Stomach smooth muscle (tissue), 2 donors: ENCODE data around the gene TMEM220.
A peak's percentile ranks its signal among the peaks of the same experiment; 100 is the strongest.
"Not testable (repeated sequence)": the region's sequence is repeated elsewhere in the genome, so short reads cannot be mapped to it uniquely, and the experiment has no call there.

ENCODE experiments used
- H3K27ac ChIP-seq: one replicate; pipeline ENCODE4 v1.7.0; 2013; ENCODE audit warnings: mild to moderate bottlenecking, low read length, inconsistent platforms
- H3K27me3 ChIP-seq, 2 donors: one replicate each; pipeline ENCODE4 v1.7.0; 2013; ENCODE audit warnings: low read length in 2 of 2; ENCODE audit not compliant: insufficient read depth in 2 of 2, control insufficient read depth in 1 of 2
- H3K36me3 ChIP-seq, 2 donors: one replicate each; pipeline ENCODE4 v1.7.0; 2013; ENCODE audit warnings: low read length in 2 of 2; ENCODE audit not compliant: control insufficient read depth in 2 of 2, insufficient read depth in 2 of 2
- H3K4me1 ChIP-seq: one replicate; pipeline ENCODE4 v1.7.0; 2013; ENCODE audit warnings: low read length; ENCODE audit not compliant: control insufficient read depth, insufficient read depth
- H3K4me3 ChIP-seq, 2 donors: one replicate each; pipeline ENCODE4 v1.7.0; 2013; ENCODE audit warnings: low read length in 2 of 2
- H3K9ac ChIP-seq, 2 donors: one replicate each; pipeline ENCODE4 v1.7.0; 2013; ENCODE audit warnings: low read length in 2 of 2, mild to moderate bottlenecking in 1 of 2
- H3K9me3 ChIP-seq, 2 donors: one replicate each; pipeline ENCODE4 v1.7.0; 2013; ENCODE audit warnings: low read length in 2 of 2; ENCODE audit not compliant: control insufficient read depth in 2 of 2
- donor health status: healthy.
- donor health status: Pancreatic carcinoma.

Gene TMEM220

GRCh38 chr17:10698096-10698818 lies 31.6 kb downstream of the TMEM220 start:
- peak overlapping the region; percentile 93 to 98 for H3K4me3 ChIP-seq
- no peaks in the 10 kb centered on the region for H3K27me3 ChIP-seq
- H3K9me3 ChIP-seq, result no peaks in the 10 kb centered on the region
- peak overlapping the region; percentile 85 for H3K27ac ChIP-seq
- H3K4me1 ChIP-seq, result peaks cover 4% of the 10 kb centered on the region
- H3K9ac ChIP-seq, result peak overlapping the region; percentile 90 to 93
- peaks cover 0 to 11% of the 10 kb centered on the region in 2 donors for H3K36me3 ChIP-seq

GRCh38 chr17:10697092-10698081 lies 32.4 kb downstream of the TMEM220 start, which contains the start of the genes ADPRM and SCO1:
Gene ADPRM (plus strand): TSS chr17:10697594. CDS start chr17:10704927, 7,333 bp downstream.
Gene SCO1 (minus strand): TSS chr17:10697533. CDS start chr17:10697507, 26 bp downstream.
- Histone ChIP-seq H3K4me3 (peak within 1 kb of the TSS; percentile 93 to 98), H3K27ac (peak within 1 kb of the TSS; percentile 85), H3K9me3 (no peaks in the 10 kb centered on the region), H3K27me3 (no peaks in the 10 kb centered on the region), H3K9ac (peak within 1 kb of the TSS; percentile 90 to 93), H3K36me3 (peaks cover 8 to 18% of the 10 kb centered on the region in 2 donors), H3K4me1 (peaks cover 4% of the 10 kb centered on the region)

DNA sequence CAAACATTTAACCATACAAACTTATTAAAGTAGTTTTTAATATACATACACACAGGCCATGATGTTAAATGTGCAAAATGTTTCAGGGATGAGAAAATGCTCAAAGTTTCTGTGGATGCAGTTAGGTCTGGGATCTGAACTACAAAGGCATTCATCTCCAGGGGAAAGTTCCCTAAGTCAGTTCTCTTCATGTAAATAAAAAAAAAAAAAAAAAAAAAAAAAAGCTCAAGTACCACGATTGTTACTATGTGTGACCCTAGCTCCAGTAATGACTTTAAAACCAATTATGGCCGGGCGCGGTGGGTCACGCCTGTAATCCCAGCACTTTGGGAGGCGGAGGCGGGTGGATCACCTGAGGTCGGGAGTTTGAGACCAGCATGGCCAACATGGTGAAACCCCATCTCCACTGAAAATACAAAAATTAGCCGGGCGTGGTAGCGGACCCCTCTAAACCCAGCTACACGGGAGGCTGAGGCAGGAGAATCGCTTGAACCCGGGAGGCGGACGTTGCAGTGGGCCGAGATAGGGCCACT lies 33.9 kb downstream of the TMEM220 start:
- H3K9ac ChIP-seq, H3K4me1 ChIP-seq, H3K9me3 ChIP-seq, H3K27ac ChIP-seq, H3K27me3 ChIP-seq: not testable (repeated sequence)
- peaks cover 17 to 30% of the 10 kb centered on the region in 2 donors for H3K36me3 ChIP-seq
- peak overlapping the region; percentile 93 to 98 for H3K4me3 ChIP-seq

DNA sequence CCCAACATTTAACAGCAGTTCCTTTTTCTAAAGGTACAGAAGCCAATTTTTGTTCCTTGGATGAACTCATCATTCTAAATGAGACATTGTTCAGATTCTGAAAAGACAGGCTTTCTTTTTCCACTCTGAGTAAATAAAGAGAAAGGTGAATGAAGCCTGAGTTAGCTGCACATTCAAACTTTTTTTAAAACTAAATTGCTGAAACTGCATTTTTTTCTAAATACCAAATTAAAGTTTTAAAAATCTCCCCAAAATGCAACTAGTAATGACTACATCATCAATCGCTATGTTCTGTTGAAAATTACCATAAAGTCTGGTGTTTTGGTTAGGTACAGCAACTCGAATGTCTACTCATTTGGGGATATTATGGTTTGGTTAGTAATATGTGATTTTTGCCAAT lies 42.3 kb downstream of the TMEM220 start:
- H3K27ac ChIP-seq, result no peak overlapping the region
- H3K9ac ChIP-seq, result no peak overlapping the region
- H3K36me3 ChIP-seq, result peaks cover 23 to 34% of the 10 kb centered on the region in 2 donors
- no peaks in the 10 kb centered on the region for H3K9me3 ChIP-seq
- no peaks in the 10 kb centered on the region for H3K4me1 ChIP-seq
- H3K27me3 ChIP-seq, result no peaks in the 10 kb centered on the region
- no peak overlapping the region for H3K4me3 ChIP-seq

GRCh38 chr17:10683853-10684252 lies 46.0 kb downstream of the TMEM220 start:
- H3K4me3 ChIP-seq, result no peak overlapping the region
- no peaks in the 10 kb centered on the region for H3K9me3 ChIP-seq
- peaks cover 15 to 34% of the 10 kb centered on the region in 2 donors for H3K36me3 ChIP-seq
- no peak overlapping the region for H3K9ac ChIP-seq
- no peaks in the 10 kb centered on the region for H3K27me3 ChIP-seq
- no peaks in the 10 kb centered on the region for H3K4me1 ChIP-seq
- no peak overlapping the region for H3K27ac ChIP-seq

- H3K36me3 ChIP-seq, result peaks cover 20 to 42% of the 10 kb centered on the region in 2 donors
- H3K4me3 ChIP-seq, result no peak overlapping the region
- H3K9me3 ChIP-seq, result no peaks in the 10 kb centered on the region
- H3K27me3 ChIP-seq, result no peaks in the 10 kb centered on the region
- H3K9ac ChIP-seq, result no peak overlapping the region
- H3K4me1 ChIP-seq, result no peaks in the 10 kb centered on the region
- H3K27ac ChIP-seq, result no peak overlapping the region
These were observed 47.9 kb downstream of the TMEM220 start for GRCh38 chr17:10681866-10682446.

DNA sequence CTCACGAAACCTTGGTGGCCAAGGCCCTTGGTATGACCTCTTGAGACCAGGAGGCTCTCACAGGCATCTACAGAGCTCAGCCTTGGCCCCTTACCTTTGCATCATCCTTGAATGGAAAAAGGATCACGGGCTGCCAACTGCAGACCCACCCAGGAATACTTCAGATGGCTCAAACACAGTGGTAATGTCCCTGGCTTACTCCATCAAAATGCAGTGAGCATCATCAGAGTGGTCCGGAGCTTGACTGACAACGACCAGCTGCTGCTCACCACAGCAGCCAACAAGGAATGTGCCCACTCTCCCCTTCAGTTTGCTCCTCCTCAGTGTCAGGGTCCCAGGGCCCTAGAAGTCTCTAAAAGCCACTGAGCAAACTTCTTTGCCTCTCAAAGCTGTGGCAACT lies 55.1 kb downstream of the TMEM220 start:
- H3K27ac ChIP-seq, result no peak overlapping the region
- H3K36me3 ChIP-seq, result peaks cover 8 to 12% of the 10 kb centered on the region in 2 donors
- H3K9me3 ChIP-seq, result no peaks in the 10 kb centered on the region
- H3K4me3 ChIP-seq, result no peak overlapping the region
- no peak overlapping the region for H3K9ac ChIP-seq
- H3K4me1 ChIP-seq, result peaks cover 2% of the 10 kb centered on the region
- no peaks in the 10 kb centered on the region for H3K27me3 ChIP-seq

GRCh38 chr17:10673312-10673711 lies 56.5 kb downstream of the TMEM220 start:
- Histone ChIP-seq H3K9me3 (no peaks in the 10 kb centered on the region), H3K4me1 (peaks cover 2% of the 10 kb centered on the region), H3K27ac (no peak overlapping the region), H3K9ac (no peak overlapping the region), H3K4me3 (no peak overlapping the region), H3K27me3 (no peaks in the 10 kb centered on the region), H3K36me3 (peaks cover 3 to 6% of the 10 kb centered on the region in 2 donors)

GRCh38 chr17:10668775-10669174 lies 61.0 kb downstream of the TMEM220 start:
- H3K4me1 ChIP-seq, result peaks cover 2% of the 10 kb centered on the region
- H3K27ac ChIP-seq, result no peak overlapping the region
- H3K4me3 ChIP-seq, result no peak overlapping the region
- H3K9me3 ChIP-seq, result no peaks in the 10 kb centered on the region
- H3K36me3 ChIP-seq, result no peaks in the 10 kb centered on the region
- no peaks in the 10 kb centered on the region for H3K27me3 ChIP-seq
- H3K9ac ChIP-seq, result no peak overlapping the region

DNA sequence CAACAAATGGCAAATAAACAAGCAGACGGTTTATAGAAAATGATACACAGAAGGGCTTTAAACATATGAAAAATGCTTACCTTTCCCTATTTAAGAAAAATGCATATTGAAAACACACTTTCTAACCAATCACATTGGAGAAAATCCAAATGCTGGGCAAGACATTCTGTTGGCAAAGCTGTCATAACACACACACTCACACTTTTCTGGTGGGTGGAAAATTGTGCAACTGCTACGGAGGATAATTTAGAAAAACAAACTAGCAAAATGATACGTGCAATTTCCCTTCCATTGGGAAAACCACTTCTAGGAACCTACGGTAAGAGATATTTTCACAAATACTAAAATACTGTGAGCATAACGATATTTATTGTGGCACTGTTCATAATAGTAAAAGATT lies 62.9 kb downstream of the TMEM220 start:
- Histone ChIP-seq H3K4me1 (no peaks in the 10 kb centered on the region), H3K27me3 (no peaks in the 10 kb centered on the region), H3K9ac (no peak overlapping the region), H3K9me3 (no peaks in the 10 kb centered on the region), H3K27ac (no peak overlapping the region), H3K4me3 (no peak overlapping the region), H3K36me3 (peaks cover 0 to 2% of the 10 kb centered on the region in 2 donors)
